HFFc6 (cell line): ENCODE measurements around the gene TNFRSF6B. TPM values are rescaled to one million over a fixed set of nuclear protein-coding genes. Genes with fewer than 3 reads are reported as not detected.

Source experiments
- DNase-seq: peaks from one replicate; pipeline ENCODE4 v3.0.0-alpha.2; 2018
- H3K27ac Mint-ChIP-seq: 2 replicates; pipeline ENCODE4 v1.8.0; 2020; ENCODE audit warnings: mild to moderate bottlenecking, mixed read lengths
- H3K27me3 Mint-ChIP-seq: 2 replicates; pipeline ENCODE4 v1.8.0; 2021; ENCODE audit warnings: mild to moderate bottlenecking, moderate library complexity, mixed read lengths; ENCODE audit not compliant: insufficient read depth
- H3K36me3 Mint-ChIP-seq: 2 replicates; pipeline ENCODE4 v1.8.0; 2021; ENCODE audit warnings: low read depth, mixed read lengths
- H3K4me1 Mint-ChIP-seq: 2 replicates; pipeline ENCODE4 v1.8.0; 2020; ENCODE audit warnings: low read depth, mixed read lengths
- H3K4me3 Mint-ChIP-seq: 2 replicates; pipeline ENCODE4 v1.8.0; 2020; ENCODE audit warnings: mild to moderate bottlenecking, moderate library complexity, mixed read lengths
- H3K9me3 Mint-ChIP-seq: 2 replicates; pipeline ENCODE4 v1.8.0; 2020; ENCODE audit warnings: mild to moderate bottlenecking, mixed read lengths
- total RNA-seq, 6 experiments: library from RNA; stranded (reverse); fragmentation: NEBNext Ultra II Directional; extraction: Animal tissue kit (Norgen Biotek cat#: 25700); gene quantifications; 2 replicates in 1 of 6; 3 replicates in 5 of 6; pipeline ENCODE4 v1.2.3, GENCODE V29; 2021
- TF ChIP-seq, protein P1 (sequence below): fragments of 200-600 bp; sonication (generic); IDR thresholded peaks from 2 replicates; pipeline ENCODE4 v1.5.0; 2021; ENCODE audit warnings: antibody characterized with exemption, mild to moderate bottlenecking

Gene TNFRSF6B
- total RNA-seq, 6 experiments from 2014 or later: 0.33 to 1.8 (median 1.1) TPM

DNA sequence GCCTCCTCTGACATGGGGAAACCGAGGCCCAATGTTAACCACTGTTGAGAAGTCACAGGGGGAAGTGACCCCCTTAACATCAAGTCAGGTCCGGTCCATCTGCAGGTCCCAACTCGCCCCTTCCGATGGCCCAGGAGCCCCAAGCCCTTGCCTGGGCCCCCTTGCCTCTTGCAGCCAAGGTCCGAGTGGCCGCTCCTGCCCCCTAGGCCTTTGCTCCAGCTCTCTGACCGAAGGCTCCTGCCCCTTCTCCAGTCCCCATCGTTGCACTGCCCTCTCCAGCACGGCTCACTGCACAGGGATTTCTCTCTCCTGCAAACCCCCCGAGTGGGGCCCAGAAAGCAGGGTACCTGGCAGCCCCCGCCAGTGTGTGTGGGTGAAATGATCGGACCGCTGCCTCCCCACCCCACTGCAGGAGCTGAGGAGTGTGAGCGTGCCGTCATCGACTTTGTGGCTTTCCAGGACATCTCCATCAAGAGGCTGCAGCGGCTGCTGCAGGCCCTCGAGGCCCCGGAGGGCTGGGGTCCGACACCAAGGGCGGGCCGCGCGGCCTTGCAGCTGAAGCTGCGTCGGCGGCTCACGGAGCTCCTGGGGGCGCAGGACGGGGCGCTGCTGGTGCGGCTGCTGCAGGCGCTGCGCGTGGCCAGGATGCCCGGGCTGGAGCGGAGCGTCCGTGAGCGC is 1.6 kb downstream of the TNFRSF6B start:
- Mint-ChIP-seq H3K4me3 (no peak overlapping the region; the same call in 1 of the 2 replicates), H3K9me3 (no peaks in the 10 kb centered on the region), H3K4me1 (peaks cover 10% of the 10 kb centered on the region; the same call in 1 of the 2 replicates), H3K27me3 (peaks cover 37% of the 10 kb centered on the region), H3K27ac (no peak overlapping the region), H3K36me3 (no peaks in the 10 kb centered on the region; the same call in 1 of the 2 replicates)
- no peak for DNase-seq
- TF ChIP-seq, protein P1, sequence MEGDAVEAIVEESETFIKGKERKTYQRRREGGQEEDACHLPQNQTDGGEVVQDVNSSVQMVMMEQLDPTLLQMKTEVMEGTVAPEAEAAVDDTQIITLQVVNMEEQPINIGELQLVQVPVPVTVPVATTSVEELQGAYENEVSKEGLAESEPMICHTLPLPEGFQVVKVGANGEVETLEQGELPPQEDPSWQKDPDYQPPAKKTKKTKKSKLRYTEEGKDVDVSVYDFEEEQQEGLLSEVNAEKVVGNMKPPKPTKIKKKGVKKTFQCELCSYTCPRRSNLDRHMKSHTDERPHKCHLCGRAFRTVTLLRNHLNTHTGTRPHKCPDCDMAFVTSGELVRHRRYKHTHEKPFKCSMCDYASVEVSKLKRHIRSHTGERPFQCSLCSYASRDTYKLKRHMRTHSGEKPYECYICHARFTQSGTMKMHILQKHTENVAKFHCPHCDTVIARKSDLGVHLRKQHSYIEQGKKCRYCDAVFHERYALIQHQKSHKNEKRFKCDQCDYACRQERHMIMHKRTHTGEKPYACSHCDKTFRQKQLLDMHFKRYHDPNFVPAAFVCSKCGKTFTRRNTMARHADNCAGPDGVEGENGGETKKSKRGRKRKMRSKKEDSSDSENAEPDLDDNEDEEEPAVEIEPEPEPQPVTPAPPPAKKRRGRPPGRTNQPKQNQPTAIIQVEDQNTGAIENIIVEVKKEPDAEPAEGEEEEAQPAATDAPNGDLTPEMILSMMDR: no peak

DNA sequence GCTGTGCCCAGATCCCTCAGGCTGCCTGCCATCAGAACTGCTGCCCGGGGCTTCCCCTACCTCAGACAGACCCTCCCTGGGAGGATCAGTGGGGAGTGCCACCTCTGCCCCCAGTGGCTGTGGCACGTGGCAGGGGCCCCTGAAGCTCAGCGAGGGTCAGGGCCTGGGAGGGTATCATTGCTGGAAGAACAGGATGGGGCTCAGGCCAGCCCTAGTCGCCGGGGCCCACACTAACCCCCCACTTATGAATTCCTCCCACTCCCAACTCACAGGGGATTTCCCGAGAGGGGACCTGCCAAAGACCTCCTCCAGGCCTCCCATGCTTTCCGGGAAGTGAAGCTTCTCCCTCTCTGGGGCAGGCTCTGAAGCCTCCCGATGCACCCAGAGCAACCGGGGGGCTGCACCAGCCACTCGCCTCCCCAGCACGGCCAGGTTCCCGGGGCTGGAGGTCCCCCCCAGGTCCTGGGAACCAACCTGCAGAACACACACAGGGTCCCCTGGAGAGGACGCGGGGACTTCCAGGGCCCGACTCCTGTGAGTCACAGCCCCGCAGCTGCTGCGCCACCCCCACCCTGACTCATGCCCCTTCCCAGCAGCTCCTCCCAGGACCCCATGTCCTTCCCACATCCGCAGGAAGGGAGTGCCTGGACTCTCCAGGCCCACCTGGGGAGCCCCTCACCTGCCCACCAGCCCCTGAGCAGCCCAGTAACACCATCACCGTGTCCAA is 2.5 kb downstream of the TNFRSF6B start:
- Mint-ChIP-seq H3K27me3 (peaks cover 32% of the 10 kb centered on the region), H3K36me3 (no peaks in the 10 kb centered on the region; the same call in 1 of the 2 replicates), H3K27ac (peak overlapping the region; percentile 95), H3K4me3 (peak overlapping the region; percentile 50), H3K9me3 (no peaks in the 10 kb centered on the region), H3K4me1 (peaks cover 10% of the 10 kb centered on the region; the same call in 1 of the 2 replicates)
- DNase-seq: peak; percentile 72
- TF ChIP-seq, protein P1: no peak

DNA sequence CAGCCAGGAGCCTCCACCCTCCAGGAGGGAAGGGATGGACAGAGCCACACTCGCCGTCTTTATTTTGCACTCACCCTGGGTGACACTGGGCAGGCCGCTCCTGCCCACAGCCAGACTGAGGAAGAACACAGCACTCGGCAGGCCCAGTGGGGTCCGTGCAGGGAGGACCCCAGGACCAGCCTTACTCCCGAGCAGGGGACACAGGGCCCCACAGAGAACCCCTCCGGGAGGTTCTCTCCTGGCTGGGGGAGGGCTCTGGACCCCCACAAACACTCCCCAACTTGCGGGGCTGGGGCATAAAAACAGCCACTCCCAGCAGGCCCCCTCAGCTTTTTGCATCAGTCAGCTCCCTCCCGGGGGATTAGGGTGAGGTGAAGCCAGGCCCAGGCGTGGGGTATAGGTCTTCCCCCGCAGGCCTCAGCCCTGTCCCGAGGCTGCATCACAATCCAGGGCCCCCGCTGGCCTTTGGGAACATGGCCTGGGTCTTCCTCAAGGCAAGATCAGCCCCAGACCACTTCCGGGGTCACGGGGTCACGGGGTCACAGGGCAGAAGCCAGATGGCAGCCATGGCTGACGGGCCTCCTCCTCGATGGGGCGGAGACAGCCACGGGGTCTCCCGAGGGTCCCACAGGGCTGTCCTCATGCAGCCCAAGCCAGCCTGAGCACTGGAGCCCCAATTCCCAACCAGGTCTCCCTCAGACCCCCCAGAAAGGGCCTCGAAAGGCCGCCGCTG is 3.2 kb downstream of the TNFRSF6B start:
- no peaks in the 10 kb centered on the region for H3K9me3 Mint-ChIP-seq
- H3K4me1 Mint-ChIP-seq: peaks cover 10% of the 10 kb centered on the region; the same call in 1 of the 2 replicates
- H3K4me3 Mint-ChIP-seq: peak overlapping the region; percentile 50
- DNase-seq: no peak
- peaks cover 31% of the 10 kb centered on the region for H3K27me3 Mint-ChIP-seq
- TF ChIP-seq, protein P1: no peak
- peak overlapping the region; percentile 95 for H3K27ac Mint-ChIP-seq
- no peaks in the 10 kb centered on the region; the same call in 1 of the 2 replicates for H3K36me3 Mint-ChIP-seq

DNA sequence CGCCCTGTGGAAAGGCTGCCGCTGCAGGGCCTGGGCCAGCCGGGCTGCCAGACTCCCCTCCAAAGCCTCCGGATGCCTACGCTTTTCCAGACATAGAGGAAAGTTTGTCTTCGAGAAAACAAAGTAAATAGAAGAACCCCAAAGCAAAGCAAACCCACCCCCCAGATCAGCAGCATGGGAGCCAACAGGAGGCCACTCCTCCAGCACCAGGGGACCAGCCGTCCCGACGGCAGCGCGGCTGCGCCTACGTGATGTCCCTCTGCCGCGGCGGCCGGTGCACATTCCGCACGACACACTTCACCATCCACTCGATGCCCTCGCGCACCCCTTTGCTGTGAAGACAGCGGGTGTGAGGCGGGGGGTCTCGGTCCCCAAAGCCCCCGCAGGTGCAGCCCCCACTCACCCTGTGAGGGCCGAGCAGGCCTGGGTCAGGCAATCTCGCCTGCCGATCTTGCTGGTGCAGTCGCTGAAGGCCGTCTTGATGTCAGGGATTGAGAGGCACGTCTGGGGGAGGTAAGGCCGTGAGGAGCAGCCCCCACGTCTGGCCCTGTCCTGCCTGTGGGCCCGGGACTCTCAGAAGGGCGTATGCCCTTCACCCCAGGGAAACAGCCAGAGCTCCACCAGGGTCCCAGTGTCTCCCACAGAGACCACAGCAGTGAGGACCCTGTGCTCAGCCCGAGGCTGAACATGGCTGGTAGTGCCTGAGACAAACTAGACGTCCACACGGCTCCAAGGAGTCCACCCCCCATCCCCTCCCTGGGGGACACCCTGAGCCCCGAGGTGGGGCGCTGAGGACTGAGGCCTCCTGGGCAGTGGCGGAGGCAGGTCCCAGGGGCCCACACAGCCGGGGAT is 4.0 kb downstream of the TNFRSF6B start:
- Mint-ChIP-seq H3K4me1 (peaks cover 10% of the 10 kb centered on the region), H3K4me3 (no peak overlapping the region; the same call in 1 of the 2 replicates), H3K36me3 (peaks cover 5% of the 10 kb centered on the region; the same call in 1 of the 2 replicates), H3K9me3 (no peaks in the 10 kb centered on the region), H3K27ac (peak overlapping the region; percentile 95), H3K27me3 (peaks cover 26% of the 10 kb centered on the region)
- DNase-seq: no peak
- TF ChIP-seq, protein P1: no peak

DNA sequence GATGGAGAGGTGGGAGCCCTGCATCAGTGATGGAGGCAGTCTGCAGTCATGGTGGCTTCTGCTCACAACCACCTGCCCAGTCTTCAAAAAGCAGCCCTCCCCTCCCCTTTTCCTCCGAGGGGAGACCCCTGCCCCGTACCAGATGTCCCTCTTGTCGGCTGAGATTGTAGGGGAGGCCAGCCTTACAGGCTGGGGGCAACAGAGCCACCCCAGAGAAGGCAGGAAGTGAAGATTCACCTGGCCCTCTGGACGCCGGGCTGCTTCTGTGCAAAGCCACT is 4.5 kb downstream of the TNFRSF6B start:
- H3K27me3 Mint-ChIP-seq: peaks cover 23% of the 10 kb centered on the region
- peaks cover 5% of the 10 kb centered on the region; the same call in 1 of the 2 replicates for H3K36me3 Mint-ChIP-seq
- DNase-seq: no peak
- H3K27ac Mint-ChIP-seq: no peak overlapping the region; the same call in 1 of the 2 replicates
- H3K4me3 Mint-ChIP-seq: no peak overlapping the region
- H3K4me1 Mint-ChIP-seq: peaks cover 16% of the 10 kb centered on the region
- TF ChIP-seq, protein P1: no peak
- H3K9me3 Mint-ChIP-seq: no peaks in the 10 kb centered on the region
